Measurements from ENCODE around the gene LDHA.

GRCh38 chr11:18408558-18409291 lies 14.4 kb downstream of the LDHA start:
- TF ChIP-seq POLR2AphosphoS5 (IDR thresholded peaks at IDR 0.05), result no peak
- TF ChIP-seq CTCF (IDR thresholded peaks at IDR 0.05), result no peak
- TF ChIP-seq POLR2A (IDR thresholded peaks at IDR 0.05), result no peak
- no peak for TF ChIP-seq EP300 (IDR thresholded peaks at IDR 0.05)

Data from suprapubic skin (tissue), 4 donors.